ENCODE measurements around the gene RIT2. TPM values are rescaled to one million over a fixed set of nuclear protein-coding genes. Genes with fewer than 3 reads are reported as not detected.

The RIT2 gene
- total RNA-seq, 1 experiment from 2014 or later: not detected

- DNase-seq (ENCODE audit: low spot score): no peak
Observed at GRCh38 chr18:43012951-43013350, 102.5 kb downstream of the RIT2 start.

GRCh38 chr18:43010611-43011010 is 104.9 kb downstream of the RIT2 start:
- no peak for DNase-seq (ENCODE audit: low spot score)

GRCh38 chr18:43009674-43010073 is 105.8 kb downstream of the RIT2 start:
- no peak for DNase-seq (ENCODE audit: low spot score)

GRCh38 chr18:43007365-43007764 is 108.1 kb downstream of the RIT2 start:
- no peak for DNase-seq (ENCODE audit: low spot score)

GRCh38 chr18:43004421-43004820 is 111.1 kb downstream of the RIT2 start:
- DNase-seq (ENCODE audit: low spot score): no peak

GRCh38 chr18:43001821-43002220 is 113.7 kb downstream of the RIT2 start:
- no peak for DNase-seq (ENCODE audit: low spot score)

GRCh38 chr18:42996824-42997223 is 118.7 kb downstream of the RIT2 start:
- no peak for DNase-seq (ENCODE audit: low spot score)

GRCh38 chr18:42980426-42980825 is 135.1 kb downstream of the RIT2 start:
- DNase-seq (ENCODE audit: low spot score): no peak

GRCh38 chr18:42977982-42978637 is 137.4 kb downstream of the RIT2 start:
- DNase-seq (ENCODE audit: low spot score): no peak

DNA sequence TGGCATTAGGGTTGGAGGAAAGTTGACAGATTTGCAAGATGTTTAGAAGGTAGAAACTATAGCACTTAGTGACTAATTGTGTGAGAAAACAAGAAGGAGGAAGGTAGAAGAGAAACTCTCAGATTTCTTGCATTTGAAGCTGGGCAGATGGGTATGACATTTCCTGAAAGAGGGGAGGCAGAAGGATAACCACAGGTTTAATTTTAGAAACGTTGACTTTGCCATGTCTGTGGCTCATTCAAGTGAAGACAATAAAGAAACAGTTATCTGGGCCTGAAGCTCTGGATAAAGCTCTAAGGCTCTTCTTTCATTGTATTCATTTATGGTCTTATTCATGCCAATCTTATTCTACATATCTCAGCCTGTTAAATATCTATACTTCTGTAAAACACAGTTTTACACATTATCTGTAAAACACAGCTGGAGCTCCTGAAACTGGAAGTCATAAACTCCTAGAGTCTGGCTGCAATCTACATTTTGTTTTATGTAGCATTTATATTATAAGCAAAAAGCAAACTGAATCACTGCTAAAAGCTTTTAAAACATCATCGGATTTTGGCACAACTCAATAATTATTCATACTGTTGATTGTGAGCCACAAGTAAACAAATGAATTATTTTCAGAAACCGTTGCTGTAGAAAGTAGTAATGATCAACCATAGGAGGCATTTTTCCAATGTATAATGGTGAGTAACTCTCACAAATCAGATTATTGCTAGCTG is 138.5 kb downstream of the RIT2 start:
- no peak for DNase-seq (ENCODE audit: low spot score)

DNA sequence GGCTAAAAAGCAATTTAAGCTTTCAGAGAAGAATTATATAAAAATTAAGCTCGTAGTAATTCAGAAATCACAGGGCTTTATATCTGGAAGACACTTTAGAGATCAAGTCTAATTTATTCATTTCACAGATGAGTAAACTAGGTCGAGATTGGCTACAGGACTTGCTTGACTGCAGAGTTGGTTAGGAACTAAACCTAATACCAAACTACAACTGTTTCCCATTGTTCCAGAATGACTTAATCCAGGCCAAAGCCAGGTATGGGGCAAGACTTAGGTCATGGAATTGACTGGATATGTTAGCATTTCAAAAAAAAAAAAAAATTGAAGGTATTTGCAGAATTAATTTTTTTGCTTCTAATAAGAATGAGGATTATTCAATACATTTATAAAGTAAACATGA is 146.1 kb downstream of the RIT2 start:
- DNase-seq (ENCODE audit: low spot score): no peak

GRCh38 chr18:42961298-42961697 is 154.2 kb downstream of the RIT2 start:
- no peak for DNase-seq (ENCODE audit: low spot score)

- no peak for DNase-seq (ENCODE audit: low spot score)
Observed at GRCh38 chr18:42959528-42959927, 156.0 kb downstream of the RIT2 start.

DNA sequence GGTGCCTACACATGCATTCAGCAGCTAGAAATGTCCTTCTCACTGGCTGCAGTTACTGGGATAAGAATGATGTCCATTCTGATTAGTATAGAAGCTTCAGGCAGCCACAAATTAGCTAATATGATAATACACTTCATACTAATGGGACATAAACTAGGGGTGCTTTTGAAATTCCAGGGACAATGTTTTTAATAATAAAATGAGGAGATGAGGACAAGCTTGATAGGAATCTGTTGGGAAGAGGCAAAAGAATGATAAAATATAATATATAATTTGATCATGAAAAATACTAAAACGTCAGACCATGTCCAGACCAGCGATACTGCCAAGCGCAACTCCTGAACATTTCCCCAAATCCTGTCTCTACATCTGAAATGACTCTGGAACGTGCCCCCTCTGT is 157.1 kb downstream of the RIT2 start:
- DNase-seq (ENCODE audit: low spot score): no peak

DNA sequence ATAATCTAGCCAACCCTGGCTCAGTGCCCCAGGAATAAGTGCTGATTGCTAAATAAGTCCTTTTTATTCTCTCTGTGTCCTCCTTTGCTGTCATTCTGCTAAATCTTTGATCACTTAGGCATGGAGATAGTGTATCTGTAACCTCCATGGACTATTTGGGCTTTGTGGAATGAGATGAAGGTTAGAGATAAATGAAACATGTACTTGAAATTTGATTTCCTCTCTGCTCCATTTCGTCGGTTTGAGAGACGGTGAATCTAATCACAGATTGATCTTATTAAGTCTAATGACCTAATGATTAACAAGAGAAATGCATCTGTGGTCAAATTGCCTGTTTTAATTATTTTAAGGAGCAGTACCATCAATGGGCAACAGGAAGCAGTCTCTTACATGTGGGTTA is 159.2 kb downstream of the RIT2 start:
- no peak for DNase-seq (ENCODE audit: low spot score)

DNA sequence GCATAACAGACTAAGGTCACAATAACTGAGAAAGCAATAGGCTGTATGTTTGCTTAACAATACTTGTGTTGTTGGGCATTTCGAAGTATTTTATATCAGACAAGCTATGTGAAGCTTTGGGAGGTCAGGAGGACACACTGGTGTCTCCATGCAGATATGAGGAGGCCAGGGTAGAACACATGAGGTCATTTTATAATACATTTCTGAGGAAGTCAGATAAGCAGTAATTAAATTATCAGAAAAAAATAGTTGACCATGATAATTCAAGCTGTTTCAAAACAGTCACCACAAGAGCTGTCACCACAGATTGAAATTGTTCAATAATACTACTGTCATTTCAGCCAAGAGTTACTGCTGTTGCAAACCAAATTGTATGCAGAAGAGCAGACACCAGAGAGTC is 160.6 kb downstream of the RIT2 start:
- DNase-seq (ENCODE audit: low spot score): no peak

DNA sequence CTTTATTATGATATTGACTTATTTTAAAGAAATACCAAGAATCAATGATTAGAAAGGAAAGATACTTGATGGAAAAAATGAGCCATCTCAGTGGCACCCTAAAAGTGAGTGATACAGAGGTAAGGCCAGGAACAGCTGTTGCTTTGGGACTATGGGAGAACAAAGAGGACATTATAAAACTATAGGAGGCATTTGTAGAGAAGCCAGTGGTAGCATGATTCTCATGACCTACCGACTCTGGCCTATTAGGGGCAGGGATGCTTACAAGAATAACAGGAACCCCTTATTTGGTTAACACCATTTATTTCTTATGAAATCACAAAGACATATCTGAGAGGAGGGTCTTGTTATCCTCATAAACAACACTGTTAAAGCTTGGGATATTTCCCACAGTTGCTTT is 162.2 kb downstream of the RIT2 start:
- DNase-seq (ENCODE audit: low spot score): no peak

DNA sequence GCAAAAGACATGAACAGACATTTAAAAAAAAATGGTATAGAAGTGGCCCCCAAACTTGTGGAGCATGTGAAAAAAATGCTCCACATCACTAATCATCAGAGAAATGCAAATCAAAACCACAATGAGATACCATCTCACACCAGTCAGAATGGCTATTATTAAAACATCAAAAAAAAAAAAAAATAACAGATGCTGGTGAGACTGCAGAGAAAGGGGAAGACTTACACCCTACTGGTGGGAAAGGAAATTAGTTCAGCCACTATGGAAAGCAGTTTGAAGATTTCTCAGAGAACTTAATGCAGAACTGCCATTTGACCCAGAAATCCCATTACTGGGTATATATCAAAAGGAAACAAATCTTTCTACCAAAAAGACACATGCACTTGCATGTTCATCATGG is 164.8 kb downstream of the RIT2 start:
- no peak for DNase-seq (ENCODE audit: low spot score)

GRCh38 chr18:42948831-42949230 is 166.7 kb downstream of the RIT2 start:
- DNase-seq (ENCODE audit: low spot score): no peak

GRCh38 chr18:42941860-42942259 is 173.6 kb downstream of the RIT2 start:
- DNase-seq (ENCODE audit: low spot score): no peak

GRCh38 chr18:42941021-42941420 is 174.5 kb downstream of the RIT2 start:
- no peak for DNase-seq (ENCODE audit: low spot score)

DNA sequence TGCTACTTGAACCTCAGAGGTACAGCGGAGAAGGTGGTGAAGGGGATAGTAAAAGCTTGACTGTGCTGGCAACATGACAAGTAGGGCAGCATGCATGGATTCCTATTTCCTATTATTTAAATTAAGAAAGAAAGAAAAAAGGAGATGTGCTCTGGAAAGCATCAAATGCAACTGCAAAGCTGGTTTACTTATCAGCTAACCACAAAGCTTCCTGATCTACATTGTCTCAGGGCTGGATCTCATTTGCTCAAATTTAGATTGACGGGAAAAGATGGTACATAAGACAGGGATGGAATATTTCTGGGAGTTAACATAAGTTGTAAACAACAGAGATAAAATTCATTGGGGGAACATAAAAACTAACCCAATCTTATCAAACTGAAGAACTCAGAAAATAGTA is 178.0 kb downstream of the RIT2 start:
- no peak for DNase-seq (ENCODE audit: low spot score)

DNA sequence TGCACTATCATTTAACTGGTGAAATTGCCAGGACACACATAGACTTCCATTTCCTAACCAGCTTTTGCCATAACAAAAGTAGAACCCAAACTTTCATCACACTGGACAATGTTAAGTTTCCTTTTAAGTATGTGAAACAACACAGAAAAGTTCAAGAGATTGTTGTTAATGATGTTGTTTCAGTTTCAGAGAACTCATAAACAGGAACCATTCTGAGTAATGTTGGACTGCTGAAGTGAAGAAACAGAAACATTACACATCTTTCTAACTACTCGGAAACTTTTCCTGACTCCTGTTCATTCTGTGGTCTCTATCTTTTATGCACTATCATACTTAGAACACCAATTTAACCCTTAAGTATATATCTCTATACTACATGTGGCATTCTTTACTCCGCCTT is 179.2 kb downstream of the RIT2 start:
- DNase-seq (ENCODE audit: low spot score): no peak

DNA sequence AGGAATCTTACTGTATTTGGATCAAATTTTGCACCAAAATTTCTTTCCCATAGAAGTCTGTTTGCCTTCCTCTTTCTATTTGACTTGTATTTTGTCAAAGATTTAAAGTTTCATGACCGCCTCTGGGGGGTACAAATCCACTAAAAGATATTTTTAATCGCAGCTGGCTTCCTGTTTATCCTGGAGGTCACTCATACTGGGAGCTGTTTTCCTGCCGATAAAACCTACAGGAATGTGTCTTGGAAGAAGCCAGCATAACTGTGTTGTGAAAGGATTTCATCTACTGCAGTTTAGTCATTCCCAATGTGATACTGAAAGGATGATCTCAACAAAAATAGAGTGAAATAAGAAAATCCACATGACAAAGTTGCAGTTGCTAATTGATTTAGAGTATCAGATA is 184.0 kb downstream of the RIT2 start:
- DNase-seq (ENCODE audit: low spot score): no peak

All from HT-29 (cell line).